Keratinocyte (primary cell): Measurements from ENCODE around the gene FNDC3B.
"Not testable (repeated sequence)": the region's sequence is repeated elsewhere in the genome, so short reads cannot be mapped to it uniquely, and the experiment has no call there.

Source experiments
- EZH2 ChIP-seq: IDR thresholded peaks from one replicate; pipeline ENCODE4 v1.6.1; 2012; ENCODE audit warnings: inconsistent platforms, mild to moderate bottlenecking, low read length, moderate library complexity
- TF ChIP-seq, protein P1 (sequence below), 3 experiments: IDR thresholded peaks in 1 of 3; conservative IDR thresholded peaks in 1 of 3; optimal IDR thresholded peaks in 1 of 3; 2 replicates in 2 of 3; 3 replicates in 1 of 3; pipeline versions ENCODE3 to v1.5.1; 2011; ENCODE audit warnings: low read length in 3 of 3, mild to moderate bottlenecking in 3 of 3, moderate library complexity in 2 of 3, control low read depth in 1 of 3, inconsistent platforms in 1 of 3; ENCODE audit not compliant: insufficient read depth in 2 of 3; ENCODE audit errors: extremely low read depth in 1 of 3

DNA sequence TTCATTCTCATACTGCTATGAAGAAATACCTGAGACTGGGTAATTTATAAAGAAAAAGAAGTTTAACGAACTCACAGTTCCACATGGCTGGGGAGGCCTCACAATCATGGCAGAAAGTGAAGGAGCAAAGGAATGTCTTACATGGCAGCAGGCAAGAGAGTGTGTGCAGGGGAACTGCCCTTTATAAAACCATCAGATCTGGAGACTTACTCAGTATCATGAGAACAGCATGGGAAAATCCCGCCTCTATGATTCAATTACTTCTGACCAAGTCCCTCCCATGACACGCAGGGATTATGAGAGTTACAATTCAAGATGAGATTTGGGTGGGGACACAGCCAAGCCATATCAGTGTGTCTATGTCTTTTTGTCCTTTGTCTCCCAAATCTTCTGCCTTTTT, 49.1 kb upstream of the FNDC3B start:
- TF ChIP-seq, protein P1, sequence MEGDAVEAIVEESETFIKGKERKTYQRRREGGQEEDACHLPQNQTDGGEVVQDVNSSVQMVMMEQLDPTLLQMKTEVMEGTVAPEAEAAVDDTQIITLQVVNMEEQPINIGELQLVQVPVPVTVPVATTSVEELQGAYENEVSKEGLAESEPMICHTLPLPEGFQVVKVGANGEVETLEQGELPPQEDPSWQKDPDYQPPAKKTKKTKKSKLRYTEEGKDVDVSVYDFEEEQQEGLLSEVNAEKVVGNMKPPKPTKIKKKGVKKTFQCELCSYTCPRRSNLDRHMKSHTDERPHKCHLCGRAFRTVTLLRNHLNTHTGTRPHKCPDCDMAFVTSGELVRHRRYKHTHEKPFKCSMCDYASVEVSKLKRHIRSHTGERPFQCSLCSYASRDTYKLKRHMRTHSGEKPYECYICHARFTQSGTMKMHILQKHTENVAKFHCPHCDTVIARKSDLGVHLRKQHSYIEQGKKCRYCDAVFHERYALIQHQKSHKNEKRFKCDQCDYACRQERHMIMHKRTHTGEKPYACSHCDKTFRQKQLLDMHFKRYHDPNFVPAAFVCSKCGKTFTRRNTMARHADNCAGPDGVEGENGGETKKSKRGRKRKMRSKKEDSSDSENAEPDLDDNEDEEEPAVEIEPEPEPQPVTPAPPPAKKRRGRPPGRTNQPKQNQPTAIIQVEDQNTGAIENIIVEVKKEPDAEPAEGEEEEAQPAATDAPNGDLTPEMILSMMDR (optimal IDR thresholded peaks at IDR 0.05 in 1 of 3, IDR thresholded peaks at IDR 0.05 in 1 of 3, conservative IDR thresholded peaks at IDR 0.05 in 1 of 3; ENCODE audit: extremely low read depth in 1 of 3, insufficient read depth in 2 of 3, low read length in 3 of 3), result not testable (repeated sequence)
- TF ChIP-seq EZH2, result not testable (repeated sequence)
